Skeletal muscle tissue (tissue), 4 donors: ENCODE measurements around the gene MAP4K5. TPM values are rescaled to one million over a fixed set of nuclear protein-coding genes. Genes with fewer than 3 reads are reported as not detected.

Source experiments
- H3K27ac ChIP-seq: one replicate; pipeline ENCODE4 v1.7.0; 2013; ENCODE audit warnings: mild to moderate bottlenecking, low read depth, low read length, inconsistent platforms
- H3K27me3 ChIP-seq, 3 donors: one replicate each; pipeline ENCODE4 v1.7.0; 2013; ENCODE audit warnings: low read length in 3 of 3; ENCODE audit not compliant: control insufficient read depth in 3 of 3, insufficient read depth in 3 of 3
- H3K36me3 ChIP-seq, 3 donors: one replicate each; pipeline ENCODE4 v1.7.0; 2013; ENCODE audit warnings: low read length in 3 of 3; ENCODE audit not compliant: control insufficient read depth in 3 of 3, insufficient read depth in 3 of 3
- H3K4me1 ChIP-seq, 3 donors: one replicate each; pipeline ENCODE4 v1.7.0; 2013; ENCODE audit warnings: low read length in 3 of 3, mild to moderate bottlenecking in 3 of 3; ENCODE audit not compliant: control insufficient read depth in 3 of 3, insufficient read depth in 3 of 3
- H3K4me3 ChIP-seq, 3 donors: one replicate each; pipeline ENCODE4 v1.7.0; 2013; ENCODE audit warnings: low read length in 3 of 3
- H3K9ac ChIP-seq, 3 donors: one replicate each; pipeline ENCODE4 v1.7.0; 2013; ENCODE audit warnings: low read length in 3 of 3, mild to moderate bottlenecking in 3 of 3, moderate library complexity in 2 of 3, low read depth in 1 of 3
- H3K9me3 ChIP-seq, 3 donors: one replicate each; pipeline ENCODE4 v1.7.0; 2013; ENCODE audit warnings: low read length in 3 of 3; ENCODE audit not compliant: control insufficient read depth in 3 of 3
- total RNA-seq: library from RNA; depleted of rRNA; stranded (reverse); fragments of >200 nt; gene quantifications from one replicate; pipeline ENCODE4 v1.2.3, GENCODE V29; 2014
- donor health status: Osteomylitis.

MAP4K5 gene
- total RNA-seq, 1 donor from 2014 or later, result 27.1 TPM

DNA sequence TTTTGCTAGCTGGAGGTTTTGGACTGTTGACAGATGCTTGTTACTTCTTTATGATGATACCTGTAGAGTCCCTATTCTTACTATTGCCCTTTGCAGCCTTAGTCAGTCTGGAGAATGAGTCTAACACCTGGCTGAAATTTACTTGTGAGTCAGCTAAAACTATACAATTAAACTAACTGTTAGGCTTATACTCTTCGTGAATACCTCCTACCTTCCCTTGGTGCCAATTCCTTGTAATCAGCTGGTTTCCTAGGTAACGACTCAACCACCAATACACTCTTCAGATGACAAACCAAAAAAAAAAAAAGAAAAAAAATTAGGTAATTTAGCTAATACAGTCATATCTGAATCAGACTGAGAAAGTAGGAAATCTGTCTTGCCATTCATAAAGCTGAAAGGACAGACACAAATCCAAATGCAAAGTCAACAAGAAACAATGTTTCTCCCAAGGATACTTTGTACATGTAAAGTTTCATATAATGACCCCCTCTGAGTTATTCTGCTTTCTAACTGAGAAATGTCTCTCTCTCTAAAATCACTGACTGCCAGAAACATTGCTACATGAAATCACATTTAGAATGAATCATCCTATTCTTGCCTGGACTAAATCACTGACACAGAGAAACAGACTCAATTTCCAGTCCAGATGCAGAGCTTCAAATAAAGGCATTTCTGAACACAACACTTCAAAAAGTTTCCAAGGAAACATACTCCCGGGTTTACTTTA lies 79.2 kb downstream of the MAP4K5 start:
- H3K27me3 ChIP-seq, result no peaks in the 10 kb centered on the region
- no peaks in the 10 kb centered on the region for H3K4me1 ChIP-seq
- no peaks in the 10 kb centered on the region for H3K9me3 ChIP-seq
- no peak overlapping the region for H3K9ac ChIP-seq
- H3K27ac ChIP-seq, result no peak overlapping the region
- H3K36me3 ChIP-seq, result peaks cover 0 to 27% (median 21%) of the 10 kb centered on the region in 3 donors
- H3K4me3 ChIP-seq, result no peak overlapping the region

DNA sequence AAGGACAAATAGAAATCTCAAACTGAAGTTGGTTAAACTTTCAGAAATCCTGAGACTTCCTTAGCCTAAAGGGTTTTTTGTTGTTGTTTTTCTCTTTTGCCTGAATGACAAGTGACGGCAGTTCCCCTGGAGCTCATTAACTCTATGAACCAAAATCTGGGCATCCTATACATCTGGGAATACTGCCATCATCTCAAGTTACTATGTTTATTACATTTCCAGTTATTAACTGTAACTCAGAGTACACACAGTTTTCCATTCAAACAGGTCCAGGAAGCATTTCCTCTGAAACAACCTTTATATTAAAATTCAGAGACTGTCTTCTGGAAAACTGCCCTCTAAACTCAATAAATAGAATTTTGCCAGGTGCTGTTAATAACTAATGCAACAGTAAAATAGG lies 80.1 kb downstream of the MAP4K5 start:
- Histone ChIP-seq H3K4me3 (no peak overlapping the region), H3K9me3 (no peaks in the 10 kb centered on the region), H3K9ac (no peak overlapping the region), H3K36me3 (peaks cover 0 to 28% (median 21%) of the 10 kb centered on the region in 3 donors), H3K27me3 (no peaks in the 10 kb centered on the region), H3K27ac (no peak overlapping the region), H3K4me1 (no peaks in the 10 kb centered on the region)

DNA sequence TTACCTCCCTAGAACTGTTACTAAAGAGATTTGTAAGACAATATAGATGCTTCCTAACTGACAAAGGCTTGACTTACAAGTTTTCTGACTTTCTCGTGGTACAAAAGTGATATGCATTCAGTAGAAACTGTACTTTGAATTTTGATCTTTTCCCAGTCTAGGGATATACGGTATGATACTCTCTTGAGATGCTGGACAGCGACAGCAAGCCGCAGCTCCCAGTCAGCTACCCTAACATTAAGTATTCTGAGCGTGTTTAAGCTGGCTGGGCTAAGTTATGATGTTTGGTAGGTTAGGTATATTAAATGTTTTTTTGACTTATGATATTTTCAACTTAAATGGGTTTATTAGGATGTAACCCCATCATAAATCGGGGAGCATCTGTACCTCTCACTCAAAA lies 80.5 kb downstream of the MAP4K5 start:
- Histone ChIP-seq H3K36me3 (peaks cover 0 to 29% (median 18%) of the 10 kb centered on the region in 3 donors), H3K9me3 (no peaks in the 10 kb centered on the region), H3K4me3 (no peak overlapping the region), H3K27ac (no peak overlapping the region), H3K9ac (no peak overlapping the region), H3K27me3 (no peaks in the 10 kb centered on the region), H3K4me1 (no peaks in the 10 kb centered on the region)

DNA sequence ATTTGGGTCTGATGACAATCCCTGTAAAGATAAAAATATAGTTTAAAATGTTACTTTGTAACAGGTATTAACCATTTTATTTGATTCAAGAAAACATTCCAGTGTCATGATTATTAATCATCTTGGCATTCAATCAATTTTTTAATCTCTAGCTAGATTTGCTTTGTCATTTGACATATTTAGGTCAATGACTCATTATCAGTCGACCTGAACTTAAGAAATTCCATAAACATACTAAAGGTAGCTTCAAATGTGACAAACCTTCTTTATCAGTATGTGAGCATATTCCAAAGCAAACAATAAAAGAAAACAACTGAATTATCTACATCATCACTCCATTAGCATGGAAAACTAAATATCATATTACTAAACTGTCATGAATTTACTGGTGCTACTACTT lies 84.9 kb downstream of the MAP4K5 start:
- Histone ChIP-seq H3K9me3 (no peaks in the 10 kb centered on the region), H3K4me1 (no peaks in the 10 kb centered on the region), H3K36me3 (peaks cover 4 to 35% (median 28%) of the 10 kb centered on the region in 3 donors), H3K27me3 (no peaks in the 10 kb centered on the region), H3K27ac (no peak overlapping the region), H3K4me3 (no peak overlapping the region), H3K9ac (no peak overlapping the region)

DNA sequence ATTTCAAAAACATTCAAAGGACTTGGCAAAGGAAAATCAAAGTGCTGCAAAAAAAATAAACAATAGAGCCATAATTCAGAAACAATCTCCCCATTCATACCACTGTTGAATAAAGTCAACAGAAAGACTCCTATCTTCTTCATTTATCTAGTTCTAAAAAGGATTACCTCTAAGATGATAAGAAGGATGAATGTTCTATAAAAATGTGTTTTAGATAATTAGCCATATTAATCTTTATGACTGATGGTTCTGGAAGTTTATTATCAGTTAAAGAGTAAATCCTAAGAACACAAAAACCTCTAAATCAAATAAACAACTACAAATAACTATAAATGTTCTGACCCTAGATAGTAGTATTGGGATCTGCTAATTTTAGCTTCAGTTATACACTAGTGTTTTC lies 97.8 kb downstream of the MAP4K5 start:
- no peak overlapping the region for H3K9ac ChIP-seq
- H3K4me3 ChIP-seq, result no peak overlapping the region
- H3K36me3 ChIP-seq, result peaks cover 0 to 29% (median 15%) of the 10 kb centered on the region in 3 donors
- no peaks in the 10 kb centered on the region for H3K9me3 ChIP-seq
- H3K27me3 ChIP-seq, result no peaks in the 10 kb centered on the region
- H3K27ac ChIP-seq, result no peak overlapping the region
- no peaks in the 10 kb centered on the region for H3K4me1 ChIP-seq

DNA sequence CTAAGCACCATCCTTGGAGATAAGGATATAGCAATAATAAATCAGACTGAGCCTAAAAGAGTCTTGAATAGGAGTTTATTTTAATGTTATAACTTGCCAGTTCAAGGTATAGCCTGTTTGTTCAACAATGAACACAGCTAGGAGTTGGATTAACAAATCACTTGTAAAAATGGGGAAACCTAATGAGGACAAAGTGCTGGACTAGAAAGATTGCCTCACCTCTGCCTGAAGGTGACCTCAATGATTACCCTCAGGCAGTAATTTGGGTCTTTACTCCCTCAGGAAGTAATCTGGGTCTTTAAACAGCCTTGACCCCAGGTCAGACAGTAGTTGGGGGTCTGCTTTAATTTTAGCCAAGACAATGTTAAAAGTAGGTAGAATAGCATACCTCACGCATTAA lies 100.2 kb downstream of the MAP4K5 start:
- Histone ChIP-seq H3K4me3 (no peak overlapping the region), H3K36me3 (peaks cover 0 to 20% (median 8%) of the 10 kb centered on the region in 3 donors), H3K4me1 (no peaks in the 10 kb centered on the region), H3K9ac (no peak overlapping the region), H3K27me3 (no peaks in the 10 kb centered on the region), H3K9me3 (no peaks in the 10 kb centered on the region), H3K27ac (no peak overlapping the region)

DNA sequence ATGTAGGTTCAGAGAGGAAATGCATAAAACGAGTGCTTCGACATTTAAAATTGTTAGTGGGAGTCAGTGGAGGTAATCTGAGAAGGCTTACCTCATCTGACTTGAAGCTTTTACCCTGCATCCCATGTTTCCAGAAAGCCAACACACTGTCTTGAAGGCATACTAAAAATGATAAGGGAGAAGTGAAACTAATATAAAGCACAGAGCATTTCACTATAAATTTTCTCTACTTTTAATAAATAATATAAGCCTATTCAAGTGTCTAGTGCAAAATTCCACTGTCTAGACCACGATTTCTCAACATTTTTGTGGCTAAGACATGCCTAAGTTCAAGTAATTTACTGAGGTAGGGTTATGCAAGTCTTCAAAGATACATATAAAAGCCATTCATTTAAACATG lies 106.6 kb downstream of the MAP4K5 start:
- H3K4me3 ChIP-seq, result no peak overlapping the region
- no peak overlapping the region for H3K9ac ChIP-seq
- H3K27ac ChIP-seq, result no peak overlapping the region
- peaks cover 7 to 21% (median 14%) of the 10 kb centered on the region in 3 donors for H3K36me3 ChIP-seq
- no peaks in the 10 kb centered on the region for H3K27me3 ChIP-seq
- H3K4me1 ChIP-seq, result no peaks in the 10 kb centered on the region
- no peaks in the 10 kb centered on the region for H3K9me3 ChIP-seq

DNA sequence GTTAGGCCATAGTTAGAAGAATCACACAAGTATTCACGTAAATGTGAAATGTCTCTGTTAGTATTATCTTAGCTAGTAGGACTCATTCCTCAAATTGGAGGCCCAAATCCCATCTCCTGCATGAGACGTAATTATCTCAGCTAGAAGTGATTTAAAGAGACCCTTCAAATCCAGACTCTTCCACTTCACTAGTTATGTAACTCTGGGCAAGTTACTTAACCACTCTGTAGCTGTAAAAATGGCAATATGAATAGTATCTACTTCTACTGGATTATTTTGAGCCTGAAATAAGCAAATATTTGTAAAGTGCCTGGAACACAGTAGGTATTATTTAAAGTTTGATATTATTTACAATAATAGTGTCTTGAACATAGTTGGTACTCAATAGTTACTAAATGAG lies 107.3 kb downstream of the MAP4K5 start:
- no peaks in the 10 kb centered on the region for H3K4me1 ChIP-seq
- H3K9me3 ChIP-seq, result no peaks in the 10 kb centered on the region
- H3K27ac ChIP-seq, result no peak overlapping the region
- H3K4me3 ChIP-seq, result no peak overlapping the region
- peaks cover 7 to 25% (median 19%) of the 10 kb centered on the region in 3 donors for H3K36me3 ChIP-seq
- no peaks in the 10 kb centered on the region for H3K27me3 ChIP-seq
- no peak overlapping the region for H3K9ac ChIP-seq

DNA sequence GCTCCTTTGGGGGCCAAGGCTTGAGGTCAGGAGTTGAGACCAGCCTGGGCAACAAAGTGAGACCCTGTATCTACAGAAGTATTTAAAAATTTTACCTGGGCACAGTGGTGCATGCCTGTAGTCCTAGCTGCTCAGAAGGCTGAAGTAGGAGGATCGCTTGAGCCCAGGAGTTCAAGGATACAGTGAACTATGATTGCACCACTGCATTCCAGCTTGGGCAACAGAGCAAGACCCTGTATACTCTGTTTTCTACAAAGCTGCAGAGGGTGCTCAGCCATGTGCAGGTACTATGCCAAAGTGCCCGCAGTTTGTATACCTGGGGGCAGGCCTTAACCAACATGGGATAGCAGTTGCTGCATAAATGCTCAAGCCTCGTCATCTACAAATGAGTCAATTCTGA lies 108.8 kb downstream of the MAP4K5 start:
- Histone ChIP-seq H3K9ac (no peak overlapping the region), H3K4me1 (no peaks in the 10 kb centered on the region), H3K27ac (no peak overlapping the region), H3K36me3 (peaks cover 7 to 25% (median 22%) of the 10 kb centered on the region in 3 donors), H3K9me3 (no peaks in the 10 kb centered on the region), H3K4me3 (no peak overlapping the region), H3K27me3 (no peaks in the 10 kb centered on the region)

DNA sequence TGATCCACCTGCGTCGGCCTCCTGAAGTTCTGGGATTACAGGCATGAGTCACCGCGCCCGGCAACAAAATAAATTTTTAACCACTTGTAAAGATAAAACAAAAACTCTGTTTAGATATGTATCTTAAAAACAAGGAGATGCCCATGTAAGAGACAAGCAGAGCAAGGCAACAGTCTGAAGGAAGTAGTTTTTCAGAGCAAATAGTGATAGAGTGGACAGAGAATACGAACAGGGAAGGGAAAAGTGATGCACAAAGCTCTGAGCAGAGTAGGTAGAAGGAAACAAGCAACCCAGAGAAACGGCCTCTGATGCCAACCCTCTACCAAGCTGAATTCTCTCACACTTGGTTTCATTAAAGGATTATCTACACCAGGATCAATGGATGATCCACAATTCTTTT lies 110.9 kb downstream of the MAP4K5 start:
- H3K36me3 ChIP-seq, result peaks cover 9 to 31% (median 29%) of the 10 kb centered on the region in 3 donors
- H3K9ac ChIP-seq, result no peak overlapping the region
- no peaks in the 10 kb centered on the region for H3K27me3 ChIP-seq
- no peak overlapping the region for H3K27ac ChIP-seq
- no peaks in the 10 kb centered on the region for H3K9me3 ChIP-seq
- no peaks in the 10 kb centered on the region for H3K4me1 ChIP-seq
- no peak overlapping the region for H3K4me3 ChIP-seq
